Activated naive CD8-positive, alpha-beta T cell treated with anti-CD3 and anti-CD28 coated beads, Interleukin-2, amount 50 U/mL, for 16 hours (primary cell): ENCODE data around the gene GPR153.
"Not testable (repeated sequence)": the region's sequence is repeated elsewhere in the genome, so short reads cannot be mapped to it uniquely, and the experiment has no call there.

Source experiments
- DNase-seq: peaks from one replicate; pipeline ENCODE4 v3.0.0-alpha.2; 2020; ENCODE audit warnings: low read depth, low spot score

GPR153 gene

DNA sequence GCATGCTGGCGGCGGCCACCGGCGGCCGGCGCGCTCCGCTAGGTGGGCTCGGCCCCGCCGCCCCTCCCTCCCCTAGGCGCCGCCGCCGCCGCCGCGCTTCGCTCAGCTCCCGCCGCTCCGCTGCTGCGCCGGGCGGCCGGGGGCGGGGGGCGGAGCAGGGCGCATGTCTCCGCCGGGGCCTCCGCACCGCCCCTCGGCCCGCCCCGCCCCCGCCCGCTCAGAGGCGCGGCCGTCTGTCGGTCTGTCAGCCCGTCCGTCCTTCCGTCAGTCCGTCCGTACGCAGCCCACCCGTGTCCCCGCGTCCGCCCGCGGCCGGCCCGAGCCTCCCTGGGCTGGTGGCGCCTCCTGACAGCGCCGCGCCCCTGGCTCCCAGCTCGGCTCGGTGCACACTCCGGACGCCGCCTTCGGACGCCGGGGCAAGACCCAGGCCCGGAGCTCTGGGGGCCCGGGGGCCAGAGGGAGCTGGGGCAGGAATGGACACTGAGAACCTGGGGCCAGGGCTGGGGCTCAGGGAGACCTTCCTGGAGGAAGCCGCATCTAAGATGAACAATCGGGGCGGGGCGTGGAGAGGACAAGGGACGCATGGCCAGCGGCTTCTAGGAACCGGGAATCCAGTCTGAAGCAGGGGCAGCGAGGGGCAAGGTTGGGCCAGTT is at the start of gene GPR153:
Gene GPR153, minus strand, starts transcription at position 138 of the 654 bp plus-strand sequence. CDS start 6,193 bp downstream, outside the sequence.
- no peak for DNase-seq

DNA sequence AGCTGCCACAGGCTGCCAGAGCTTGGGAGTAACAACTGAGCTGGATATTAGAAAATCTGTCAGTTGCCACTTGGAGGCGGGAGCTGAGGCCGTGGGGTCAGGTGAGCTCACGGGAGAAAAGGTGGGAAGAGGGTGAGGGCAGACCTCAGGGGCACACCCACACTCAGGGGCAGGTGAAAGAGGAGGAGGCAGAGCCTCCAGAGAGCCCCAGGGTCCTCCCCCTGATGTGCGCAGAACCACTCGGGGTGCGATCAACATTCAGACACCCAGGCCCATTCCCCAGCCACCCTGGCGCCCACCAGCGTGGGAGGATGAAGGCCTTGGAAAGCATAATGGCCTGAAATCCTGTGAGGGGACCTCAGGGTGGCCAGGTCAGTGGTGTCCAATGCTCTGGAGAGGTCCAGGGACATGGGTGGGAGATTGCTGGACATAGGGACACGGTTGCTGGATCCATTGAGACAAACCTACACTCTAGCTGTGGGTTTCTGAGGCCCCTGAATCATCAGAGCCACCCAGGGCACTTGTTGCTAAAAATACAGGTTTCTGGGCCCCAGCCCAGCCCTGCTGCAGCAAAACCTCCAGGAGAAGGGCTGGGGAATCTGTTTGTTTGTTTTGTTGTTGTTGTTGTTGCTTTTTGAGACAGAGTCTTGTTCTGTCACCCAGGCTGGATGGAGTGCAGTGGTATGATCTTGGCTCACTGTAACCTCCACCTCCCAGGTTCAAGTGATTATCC is 49.4 kb upstream of the GPR153 start:
- no peak for DNase-seq

DNA sequence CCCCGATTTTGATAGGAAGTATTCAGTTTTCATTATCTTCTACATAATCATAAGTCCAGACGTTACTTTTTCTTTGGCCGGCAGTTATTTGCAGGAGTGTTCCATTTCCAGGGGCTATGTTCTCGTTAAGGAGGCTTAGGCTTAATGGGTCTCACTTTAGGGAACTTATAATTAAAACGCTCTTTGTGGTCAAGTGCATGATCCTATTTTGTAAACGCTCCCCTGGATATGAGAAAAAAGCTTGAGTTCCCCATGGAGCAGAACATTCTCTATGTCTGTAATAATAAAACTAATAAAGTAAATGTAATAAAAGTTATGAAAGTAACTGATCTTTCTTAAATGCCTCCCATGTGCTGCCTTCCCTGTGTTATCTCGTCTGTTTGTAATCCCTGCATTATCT is 48.7 kb upstream of the GPR153 start:
- no peak for DNase-seq

DNA sequence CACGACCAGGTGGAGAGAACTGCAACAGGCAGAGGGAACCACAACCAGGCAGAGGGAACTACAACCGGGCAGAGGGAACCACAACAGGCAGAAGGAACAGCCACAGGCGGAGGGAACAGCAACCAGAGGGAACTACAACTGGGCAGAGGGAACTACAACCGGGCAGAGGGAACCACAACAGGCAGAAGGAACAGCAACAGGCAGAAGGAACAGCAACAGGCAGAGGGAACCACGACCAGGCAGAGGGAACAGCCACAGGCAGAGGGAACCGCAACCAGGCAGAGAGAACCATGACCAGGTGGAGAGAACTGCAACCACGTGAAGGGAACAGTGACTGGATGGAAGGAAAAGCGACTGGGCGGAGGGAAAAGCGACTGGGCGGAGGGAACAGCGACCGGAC is 47.6 kb upstream of the GPR153 start:
- DNase-seq, result no peak

DNA sequence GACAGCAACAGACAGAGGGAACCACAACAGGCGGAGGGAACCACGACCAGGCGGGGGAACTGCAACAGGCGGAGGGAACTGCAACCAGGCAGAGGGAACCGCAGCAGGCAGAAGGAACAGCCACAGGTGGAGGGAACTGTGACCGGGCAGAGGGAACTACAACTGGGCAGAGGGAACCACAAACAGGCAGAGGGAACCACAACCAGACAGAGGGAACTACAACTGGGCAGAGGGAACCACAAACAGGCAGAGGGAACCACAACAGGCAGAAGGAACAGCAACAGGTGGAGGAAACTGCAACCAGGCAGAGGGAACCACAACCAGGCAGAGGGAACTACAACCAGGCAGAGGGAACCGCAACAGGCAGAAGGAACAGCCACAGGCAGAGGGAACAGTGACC is 46.8 kb upstream of the GPR153 start:
- DNase-seq, result not testable (repeated sequence)

DNA sequence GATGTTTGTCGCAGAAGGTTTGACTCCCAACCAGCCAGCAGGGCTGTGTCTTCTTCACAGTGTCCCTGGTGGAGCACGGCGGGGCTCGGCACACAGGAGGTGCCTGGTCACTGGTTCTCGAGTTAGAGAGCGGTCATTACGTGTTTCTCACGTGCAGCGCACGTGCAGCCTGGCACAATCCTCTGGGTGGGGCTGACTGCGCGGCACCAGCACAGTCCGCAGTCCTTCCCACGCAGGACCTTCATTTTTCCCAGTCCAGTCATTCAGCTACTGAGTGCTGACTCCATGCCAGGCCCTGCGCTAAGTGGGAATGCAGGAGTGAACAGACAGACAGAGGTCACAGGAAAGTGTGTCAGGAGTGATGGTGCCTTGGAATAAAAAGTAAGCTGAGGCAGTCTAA is 46.2 kb upstream of the GPR153 start:
- DNase-seq, result no peak

DNA sequence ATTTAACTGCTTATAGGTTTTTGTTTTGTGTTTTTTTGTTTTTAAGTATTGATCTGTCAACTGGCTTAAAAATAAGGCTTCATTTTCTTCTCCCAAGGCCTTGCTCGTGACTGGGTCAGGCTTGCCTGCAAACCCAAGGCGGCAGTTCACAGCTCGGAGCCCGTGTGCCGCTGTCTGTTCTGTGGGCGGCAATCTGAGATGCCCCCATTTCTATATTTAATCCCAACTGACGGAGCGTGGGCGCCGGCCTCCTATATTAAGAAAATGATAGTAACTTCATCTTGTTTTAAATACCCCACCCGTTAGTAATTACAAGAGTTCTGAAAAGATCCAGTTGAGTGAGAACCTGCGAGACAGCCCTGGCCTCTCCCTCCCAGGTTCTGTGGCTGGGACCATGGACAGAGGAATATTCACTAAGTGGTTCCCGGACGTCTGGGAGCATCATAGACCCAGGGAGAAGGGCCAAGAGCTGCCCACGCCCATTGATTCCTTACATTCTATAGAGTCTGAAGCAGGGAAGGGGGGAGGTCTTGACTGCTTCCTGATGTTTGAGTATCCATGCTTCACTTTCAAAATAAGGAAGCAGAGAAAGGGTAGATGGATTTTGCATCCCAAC is 42.6 kb upstream of the GPR153 start:
- no peak for DNase-seq

DNA sequence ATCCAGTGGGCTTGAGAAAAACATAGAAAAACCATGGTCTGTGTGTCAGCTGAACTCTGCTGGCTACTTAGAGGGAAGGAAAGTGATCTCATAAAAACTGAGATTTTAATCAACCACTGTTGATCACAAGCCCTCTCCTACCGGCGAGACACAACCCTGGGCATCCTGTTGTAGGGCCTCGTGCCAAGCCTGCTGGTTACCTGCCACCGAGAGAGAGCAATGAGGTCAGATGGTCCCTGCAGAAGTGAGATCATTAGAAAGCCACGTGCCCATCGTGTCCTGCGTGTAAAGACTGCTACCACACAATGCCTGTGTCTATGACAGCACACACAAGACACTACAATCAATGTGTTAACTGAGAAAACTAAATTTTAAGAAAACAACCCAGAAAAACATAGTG is 41.7 kb upstream of the GPR153 start:
- no peak for DNase-seq

DNA sequence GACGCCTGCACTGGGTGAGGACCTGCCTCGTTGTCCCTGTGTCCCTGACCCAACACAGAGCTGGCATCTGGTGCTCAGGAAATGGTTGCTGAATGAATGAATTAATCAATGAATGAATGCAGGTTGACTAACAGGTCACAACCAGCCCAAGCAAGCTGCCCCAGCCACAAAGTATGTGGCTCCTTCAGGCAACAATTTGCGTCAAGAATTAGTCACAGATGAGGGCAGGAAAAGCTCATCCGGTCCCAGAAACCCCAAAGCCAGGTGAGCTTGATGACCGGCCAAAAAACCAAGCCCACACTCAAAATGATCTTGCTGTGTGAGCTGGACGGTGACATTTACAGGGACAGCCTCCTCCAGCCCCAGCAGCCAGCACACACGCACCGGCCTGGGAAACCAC is 40.6 kb upstream of the GPR153 start:
- no peak for DNase-seq

DNA sequence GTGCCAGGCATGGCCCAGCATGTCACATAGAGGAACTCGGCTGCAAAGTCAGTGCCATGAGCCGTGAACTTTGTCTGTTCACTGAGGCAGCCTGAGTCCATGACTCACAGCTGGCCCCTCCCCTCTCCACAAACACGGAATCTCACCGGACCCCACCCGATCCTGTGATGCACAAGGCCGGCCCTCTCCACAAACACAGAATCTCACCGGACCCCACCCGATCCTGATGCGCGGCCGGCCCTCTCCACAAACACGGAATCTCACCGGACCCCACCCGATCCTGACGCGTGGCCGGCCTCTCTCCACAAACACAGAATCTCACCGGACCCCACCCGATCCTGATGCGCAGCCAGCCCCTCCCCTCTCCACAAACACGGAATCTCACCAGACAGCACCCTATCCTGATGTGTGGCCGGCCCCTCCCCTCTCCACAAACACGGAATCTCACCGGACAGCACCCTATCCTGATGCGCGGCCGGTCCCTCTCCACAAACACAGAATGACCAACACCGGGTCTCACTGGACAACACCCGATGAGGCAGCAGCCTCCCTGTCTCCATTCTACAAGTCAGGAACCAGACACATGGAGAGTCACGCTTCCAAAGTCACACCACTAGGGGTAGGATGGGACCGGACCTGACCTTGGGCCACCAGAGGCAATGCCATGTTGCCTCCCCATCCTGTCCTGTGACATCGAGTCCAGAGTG is 39.6 kb upstream of the GPR153 start:
- DNase-seq, result no peak

DNA sequence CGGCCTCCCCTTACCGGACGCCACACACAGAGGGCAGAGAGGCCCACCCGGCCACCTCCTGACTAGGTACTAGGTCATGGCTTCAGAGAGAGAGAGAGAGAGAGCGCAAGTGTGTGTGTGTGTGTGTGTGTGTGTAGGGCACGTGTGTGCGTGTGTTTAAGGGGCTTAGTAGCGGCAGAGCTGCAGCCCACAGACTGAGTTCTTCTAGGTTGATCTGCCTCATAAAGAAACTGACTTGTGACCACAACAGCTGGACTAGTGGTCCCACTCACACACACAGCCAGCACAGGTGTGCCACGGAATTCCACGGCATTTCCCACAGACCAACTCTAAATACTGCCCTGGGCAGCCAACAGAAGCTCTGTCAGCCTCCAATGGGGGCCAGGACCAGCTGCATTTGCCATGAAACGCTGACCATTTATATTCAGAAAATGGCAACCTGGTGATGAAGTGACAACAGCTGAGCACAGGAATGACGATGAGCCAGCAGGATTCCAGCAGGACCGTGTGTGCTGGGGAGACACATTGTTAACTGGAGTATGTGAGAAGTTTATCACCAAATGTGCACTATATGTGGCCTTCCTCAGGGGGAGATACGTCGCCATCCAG is 38.8 kb upstream of the GPR153 start:
- no peak for DNase-seq

DNA sequence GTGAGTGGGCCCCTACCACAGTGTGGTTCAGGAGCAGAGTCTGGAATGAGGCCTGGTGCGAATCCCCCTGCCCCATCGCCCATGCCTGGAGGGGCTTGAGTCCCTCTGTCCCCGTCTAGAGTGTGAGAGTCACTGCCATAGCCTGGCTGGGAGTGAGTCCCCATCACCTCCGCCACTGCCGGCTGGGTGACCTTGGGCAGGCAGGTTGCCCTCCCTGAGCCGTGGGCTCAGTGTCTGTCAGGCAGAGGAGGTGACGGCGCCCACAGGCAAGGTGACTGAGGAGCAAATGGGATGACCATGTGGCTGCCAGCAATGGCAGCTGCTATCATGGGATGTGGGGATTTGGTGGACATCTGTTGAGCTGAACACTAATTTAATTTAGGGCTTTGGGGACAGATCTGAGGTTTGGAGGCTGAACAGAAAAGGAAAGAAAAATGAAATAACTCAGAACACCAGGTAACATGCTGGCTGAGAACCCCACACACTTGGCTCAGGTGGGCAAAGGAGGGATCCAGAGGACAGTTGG is 38.1 kb upstream of the GPR153 start:
- no peak for DNase-seq

DNA sequence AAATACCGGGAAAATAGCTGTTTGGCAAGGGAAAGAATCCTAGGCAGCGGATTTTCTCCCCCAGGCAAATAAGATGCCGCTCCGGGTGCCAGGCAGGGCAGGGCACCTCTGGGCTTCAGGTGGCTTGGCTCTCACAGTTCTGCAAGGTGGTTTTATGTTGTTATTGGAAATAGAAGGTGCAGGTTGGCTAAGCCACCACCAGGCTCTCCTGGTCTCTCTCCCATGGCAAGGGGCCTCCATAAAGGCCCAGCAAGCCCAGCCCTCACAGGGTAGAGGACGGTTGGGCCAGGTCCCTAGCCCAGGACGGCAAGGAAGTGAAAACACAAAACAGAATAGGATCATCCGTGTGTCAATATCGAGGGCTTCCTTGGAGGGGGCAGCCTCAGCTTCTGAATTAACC is 37.6 kb upstream of the GPR153 start:
- no peak for DNase-seq

DNA sequence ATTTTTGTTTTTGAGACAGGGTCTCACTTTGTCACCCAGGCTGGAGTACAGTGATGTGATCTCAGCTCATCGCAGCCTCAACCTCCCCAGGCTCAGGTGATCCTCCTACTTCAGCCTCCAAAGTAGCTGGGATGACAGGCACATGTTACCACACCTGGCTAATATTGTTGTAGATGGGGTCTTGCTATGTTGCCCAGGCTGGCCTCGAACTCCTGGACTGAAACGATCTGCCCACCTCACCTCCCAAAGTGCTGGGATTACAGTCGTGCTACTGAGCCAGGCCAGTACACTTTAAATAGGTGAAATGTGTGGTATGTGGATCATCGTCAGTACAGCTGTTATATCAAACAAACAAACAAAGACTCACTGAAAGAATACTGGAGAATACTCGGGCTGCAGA is 35.0 kb upstream of the GPR153 start:
- DNase-seq, result no peak

DNA sequence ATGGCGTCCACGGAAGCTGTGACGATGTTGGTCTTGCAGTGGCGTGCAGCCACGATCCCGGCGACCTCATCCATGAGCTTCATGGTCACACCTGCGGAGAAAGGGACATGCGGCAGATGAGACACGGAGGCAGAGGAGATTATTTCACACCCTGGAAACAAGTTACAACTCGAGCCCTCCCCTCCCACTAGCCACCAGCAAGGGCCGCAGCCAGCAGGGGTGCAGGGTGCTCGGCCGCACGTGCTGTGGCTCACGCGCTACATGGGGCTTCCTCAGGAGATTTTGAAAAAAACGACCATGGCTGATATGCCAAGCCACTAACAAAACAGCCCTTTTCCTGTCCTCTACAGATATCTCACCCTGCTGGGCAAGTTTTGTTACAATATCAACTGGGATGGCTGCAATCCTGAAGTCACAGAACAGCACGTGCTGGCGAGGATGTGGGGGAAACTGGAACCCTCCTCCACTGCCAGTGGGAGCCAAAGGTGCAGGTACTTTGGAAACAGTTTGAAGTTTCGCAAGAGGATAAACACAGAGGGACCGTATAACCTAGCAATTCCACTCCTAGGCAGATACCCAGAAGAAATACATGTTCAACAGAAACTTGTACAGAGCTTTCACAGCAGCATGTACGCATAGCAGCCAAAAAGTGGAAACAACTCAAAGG is 34.1 kb upstream of the GPR153 start:
- DNase-seq, result no peak

DNA sequence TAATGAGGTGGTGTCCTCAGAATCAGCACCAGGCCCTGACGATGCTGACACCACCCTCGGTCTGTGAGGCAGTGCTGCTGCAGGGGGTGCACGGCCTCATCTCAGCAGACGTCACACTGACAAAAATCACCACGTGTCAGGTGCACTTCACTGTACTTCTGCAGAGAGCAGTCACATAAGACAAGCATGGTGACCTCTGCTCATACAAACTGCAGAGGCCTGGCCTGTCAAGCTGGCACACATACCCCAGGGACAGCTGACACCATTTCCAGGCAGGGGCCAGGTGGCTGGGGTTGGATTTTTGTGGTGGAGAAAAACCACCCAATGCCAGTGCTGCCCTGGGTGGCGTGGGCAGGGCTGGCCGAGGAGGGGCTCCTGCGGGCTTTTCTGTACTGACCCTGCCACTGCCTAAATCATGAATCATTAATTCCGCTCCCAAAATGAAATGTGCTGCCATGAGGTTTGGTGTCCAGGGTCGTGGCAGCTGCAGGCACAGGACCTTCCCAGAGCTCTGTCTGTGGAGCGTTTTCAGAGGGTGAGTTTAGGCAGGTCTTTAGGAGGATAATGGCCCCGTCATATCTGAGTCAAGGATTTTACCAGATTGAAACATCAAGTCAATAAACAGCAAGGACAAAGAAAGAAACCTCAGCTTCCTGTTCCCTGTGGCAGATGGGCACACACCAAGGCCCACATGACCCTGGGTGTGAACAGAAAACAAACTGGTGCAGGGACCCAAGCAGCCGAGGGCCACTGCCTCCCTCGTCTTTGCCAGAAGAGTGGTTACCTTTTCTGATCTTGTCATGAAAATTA is 33.4 kb upstream of the GPR153 start:
- no peak for DNase-seq

DNA sequence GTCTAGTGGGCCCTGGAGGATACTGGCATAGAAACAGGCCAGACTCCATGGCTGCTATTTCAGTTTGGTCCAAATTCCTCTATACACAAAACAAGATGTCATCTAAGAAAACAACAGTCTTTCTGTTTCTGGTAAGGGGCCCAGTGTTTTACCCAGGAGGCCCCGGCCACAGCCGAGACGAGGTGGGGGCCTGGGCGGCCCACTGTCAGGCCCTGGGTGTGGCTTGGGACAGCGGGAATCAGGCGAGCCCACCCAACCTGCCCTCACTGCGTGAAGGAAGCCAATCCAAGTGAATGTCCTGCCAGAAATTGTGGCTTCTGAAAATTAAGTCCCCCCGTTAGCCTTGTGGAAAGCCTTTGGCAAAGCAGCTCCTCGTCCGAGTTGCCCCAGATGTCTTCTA is 31.2 kb upstream of the GPR153 start:
- no peak for DNase-seq

DNA sequence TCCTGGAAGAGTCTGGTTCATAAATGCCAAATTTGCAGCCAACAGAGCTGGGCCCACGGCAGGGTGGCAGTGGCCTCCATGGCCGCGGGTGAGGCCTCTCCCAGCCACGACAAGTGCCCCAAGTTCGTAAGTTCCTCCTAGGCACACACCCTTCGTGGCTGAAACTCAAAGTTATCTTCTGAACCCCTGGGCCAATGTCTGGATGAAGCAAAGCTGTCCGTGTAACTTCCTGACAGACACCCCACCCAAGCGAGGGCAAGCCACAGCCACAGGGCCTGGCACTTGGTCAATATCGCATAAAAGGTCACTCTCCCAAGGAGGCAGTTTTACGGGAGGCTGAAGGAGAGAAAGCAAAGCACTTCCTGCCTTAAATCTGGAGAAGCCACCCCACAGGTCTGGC is 27.8 kb upstream of the GPR153 start:
- no peak for DNase-seq

DNA sequence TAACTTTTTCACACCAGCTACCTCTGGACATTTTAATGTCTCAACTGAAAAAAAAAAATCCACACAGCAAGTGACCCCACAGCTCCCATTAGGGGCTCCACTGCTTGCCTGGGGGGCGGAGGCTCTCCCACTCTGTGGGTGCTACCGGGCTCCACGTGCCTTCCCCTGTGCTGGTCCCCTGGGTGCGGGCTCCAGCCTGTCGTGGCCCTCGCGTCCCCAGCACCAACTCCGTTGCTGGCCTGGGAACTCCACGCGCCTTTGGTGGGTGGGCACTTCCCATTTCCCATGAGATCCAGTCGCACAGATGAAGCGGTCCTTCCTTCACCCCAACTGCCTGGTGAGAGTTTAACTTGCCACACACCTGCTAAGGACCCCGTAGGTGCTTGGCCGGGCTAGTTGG is 27.1 kb upstream of the GPR153 start:
- DNase-seq, result no peak

DNA sequence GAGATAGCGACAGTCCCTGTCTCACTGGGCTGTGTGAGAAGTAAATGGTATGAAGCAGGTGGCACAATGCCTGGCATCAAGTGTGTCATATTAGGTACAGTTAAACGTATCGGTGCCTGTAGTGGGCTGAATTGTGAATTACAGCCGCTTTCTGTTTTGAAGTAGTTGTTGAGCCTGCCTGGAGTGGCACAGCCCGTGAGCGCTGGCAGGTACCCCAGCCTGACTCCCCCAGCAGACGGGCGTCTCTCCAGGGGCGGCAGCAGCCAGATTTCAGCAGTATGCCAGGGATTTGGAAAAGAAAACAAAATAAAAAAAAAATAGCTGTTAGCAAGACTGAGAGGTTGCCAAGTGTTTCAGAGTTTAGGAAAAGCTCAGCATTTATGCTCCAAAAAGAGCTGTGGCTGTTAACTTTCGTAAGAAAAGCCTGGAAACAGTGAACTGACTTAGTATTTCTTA is 26.6 kb upstream of the GPR153 start:
- no peak for DNase-seq
